GM19324 (cell line): ENCODE results near the gene RAPGEF1.
"Not testable (repeated sequence)": the region's sequence is repeated elsewhere in the genome, so short reads cannot be mapped to it uniquely, and the experiment has no call there.

Source experiments
- ATAC-seq: cut with Tn5 transposase; IDR thresholded peaks from one replicate; pipeline ENCODE4 v1.9.1; 2021; ENCODE audit warnings: mild to moderate bottlenecking, moderate library complexity; ENCODE audit not compliant: unreplicated experiment, low FRiP score

Gene RAPGEF1

GRCh38 chr9:131578021-131578420, 161.9 kb downstream of the RAPGEF1 start:
- no peak for ATAC-seq

GRCh38 chr9:131577005-131578000, 162.6 kb downstream of the RAPGEF1 start:
- no peak for ATAC-seq

GRCh38 chr9:131575946-131576853, 163.7 kb downstream of the RAPGEF1 start:
- no peak for ATAC-seq

DNA sequence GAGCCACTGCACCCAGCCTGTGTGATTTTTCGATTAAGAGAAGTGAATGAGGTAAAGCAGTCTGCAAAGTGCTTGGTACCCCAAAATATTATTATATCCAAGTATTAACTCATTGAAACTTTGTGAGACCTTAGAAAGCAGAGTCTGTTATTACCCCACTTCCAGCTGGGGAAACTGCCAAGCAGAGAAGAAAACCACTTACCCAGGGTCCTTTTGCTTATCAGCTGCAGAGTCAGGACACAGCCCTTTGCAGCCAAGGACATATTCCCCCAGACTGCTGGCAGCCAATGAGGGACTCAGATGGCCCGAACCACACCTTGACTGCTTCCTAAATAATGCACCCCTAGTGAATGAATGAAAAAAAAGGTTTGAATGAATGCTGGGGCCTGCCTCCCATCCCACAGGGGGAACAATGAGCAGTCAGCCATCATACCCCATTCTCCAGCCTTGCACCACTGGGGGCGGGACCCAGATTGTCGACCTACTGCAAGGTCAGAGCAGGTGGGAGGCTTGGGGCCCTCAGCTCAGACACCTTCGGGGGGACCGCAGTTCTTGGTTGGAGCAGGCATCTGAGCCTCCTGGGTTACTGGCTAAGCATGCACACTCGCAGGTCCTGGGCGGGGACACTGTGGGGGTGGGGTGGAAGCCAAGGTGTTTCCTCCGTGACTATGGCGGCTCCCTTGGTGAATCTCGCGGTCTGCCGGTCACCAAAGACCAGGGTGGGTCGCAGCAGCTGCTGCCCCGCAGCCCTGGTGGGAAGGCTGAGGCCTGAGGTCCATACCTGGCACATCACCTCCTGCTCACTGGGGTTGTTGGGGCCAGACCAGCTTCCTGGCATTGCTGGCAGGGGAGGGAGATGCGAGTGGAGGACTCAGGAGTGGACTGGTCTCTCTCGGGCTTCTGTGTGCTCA, 164.9 kb downstream of the RAPGEF1 start:
- ATAC-seq, result no peak

GRCh38 chr9:131567910-131568309, 172.0 kb downstream of the RAPGEF1 start:
- no peak for ATAC-seq

DNA sequence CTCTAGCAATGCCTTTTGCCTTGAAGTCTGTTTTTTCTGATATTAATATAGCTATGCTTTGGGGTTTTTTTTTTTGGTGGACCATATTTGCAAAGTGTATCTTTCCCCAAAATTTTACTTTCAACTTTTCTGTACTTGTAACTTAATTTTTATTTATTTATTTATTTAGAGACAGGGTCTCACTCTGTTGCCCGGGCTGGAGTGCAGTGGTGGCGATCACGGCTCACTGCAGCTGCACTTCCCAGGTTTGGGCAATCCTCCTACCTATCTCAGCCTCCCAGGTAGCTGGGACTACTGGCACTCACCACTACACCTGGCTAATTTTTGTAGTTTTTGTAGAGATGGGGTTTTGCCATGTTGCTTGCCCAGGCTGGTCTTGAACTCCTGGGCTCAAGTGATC, 173.7 kb downstream of the RAPGEF1 start:
- no peak for ATAC-seq

- ATAC-seq, result no peak
Measured at GRCh38 chr9:131565369-131565768, 174.5 kb downstream of the RAPGEF1 start.

DNA sequence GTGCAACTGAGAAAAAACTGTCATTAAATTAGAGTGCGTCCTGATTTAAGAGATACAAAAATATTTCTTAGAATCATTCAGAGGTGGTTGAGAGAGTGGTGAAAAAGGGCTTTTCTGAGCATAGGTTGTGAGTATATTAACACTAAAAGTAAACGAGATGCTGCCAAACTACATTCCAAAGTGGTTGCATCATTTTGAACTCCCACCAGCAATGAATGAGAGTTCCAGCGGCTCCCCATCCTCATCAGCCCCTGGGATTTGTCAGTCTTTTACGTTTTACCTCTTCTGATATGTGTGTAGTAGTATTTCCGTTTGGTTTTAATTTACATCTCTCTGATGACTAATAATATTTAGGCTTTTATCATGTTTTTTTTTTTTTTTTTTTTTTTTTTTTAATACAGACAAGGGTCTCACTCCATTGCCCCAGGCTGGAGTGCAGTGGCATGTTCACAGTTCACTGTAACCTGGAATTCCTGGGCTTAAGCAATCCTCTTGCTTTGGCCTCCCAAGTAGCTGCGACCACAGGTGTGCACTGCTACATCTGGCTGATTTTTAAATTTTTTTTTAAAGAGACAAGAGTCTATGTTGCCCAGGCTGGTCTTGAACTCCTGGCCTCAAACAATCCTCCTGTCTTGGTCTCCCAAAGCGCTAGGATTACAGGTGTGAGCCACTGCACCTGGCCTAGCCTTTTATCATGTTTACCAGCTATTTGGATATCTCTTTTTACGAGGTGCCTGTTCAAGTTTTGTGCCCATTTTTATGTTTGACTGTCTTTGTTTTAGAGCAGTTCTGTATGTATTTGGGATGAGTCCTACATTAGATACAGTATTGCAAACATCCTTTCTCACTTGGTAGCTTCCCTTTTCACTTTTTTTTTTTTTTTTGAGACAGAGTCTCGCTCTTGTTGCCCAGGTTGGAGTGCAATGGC, 177.6 kb downstream of the RAPGEF1 start:
- ATAC-seq, result no peak

- no peak for ATAC-seq
Measured at GRCh38 chr9:131559421-131560000, 180.4 kb downstream of the RAPGEF1 start.

GRCh38 chr9:131557855-131558548, 181.9 kb downstream of the RAPGEF1 start:
- ATAC-seq, result no peak

DNA sequence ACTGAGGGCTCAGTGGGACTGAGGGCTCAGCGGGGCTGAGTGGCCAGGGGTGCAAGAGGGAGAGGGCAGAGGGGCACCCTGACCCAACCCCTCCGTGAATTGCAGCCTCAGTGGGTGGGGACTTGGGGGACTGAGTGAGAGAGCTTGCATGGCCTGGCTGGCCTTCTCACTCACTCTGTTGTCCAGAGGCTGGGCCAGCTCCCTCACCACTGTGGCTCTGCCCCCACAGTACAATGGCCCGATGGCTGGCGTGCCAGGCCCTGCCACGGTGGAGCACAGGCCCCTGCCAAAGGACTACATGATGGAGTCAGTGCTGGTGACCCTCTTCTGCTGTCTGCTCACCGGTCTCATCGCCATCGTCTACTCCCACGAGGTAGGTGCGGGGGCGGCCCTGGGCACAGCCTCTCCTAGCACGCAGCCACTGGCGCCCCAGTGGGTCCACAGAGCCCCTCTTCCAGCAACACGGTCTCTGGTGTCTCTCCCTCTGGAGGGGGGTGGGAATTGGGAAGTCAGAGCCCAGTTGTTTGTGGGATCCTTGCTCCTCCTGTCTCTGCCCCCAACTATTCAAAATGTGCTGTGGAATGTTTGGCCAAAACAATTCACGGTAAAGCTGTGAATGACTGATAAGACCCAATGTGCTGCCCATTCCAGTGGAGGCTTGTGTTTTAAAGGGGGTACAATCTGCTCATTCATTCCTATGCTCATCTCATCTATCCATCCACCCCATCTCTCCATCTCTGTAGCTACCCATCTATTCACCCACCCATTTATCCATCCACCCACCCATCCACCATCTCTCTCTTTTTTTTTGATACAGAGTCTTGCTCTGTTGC, 183.8 kb downstream of the RAPGEF1 start:
- ATAC-seq, result no peak

DNA sequence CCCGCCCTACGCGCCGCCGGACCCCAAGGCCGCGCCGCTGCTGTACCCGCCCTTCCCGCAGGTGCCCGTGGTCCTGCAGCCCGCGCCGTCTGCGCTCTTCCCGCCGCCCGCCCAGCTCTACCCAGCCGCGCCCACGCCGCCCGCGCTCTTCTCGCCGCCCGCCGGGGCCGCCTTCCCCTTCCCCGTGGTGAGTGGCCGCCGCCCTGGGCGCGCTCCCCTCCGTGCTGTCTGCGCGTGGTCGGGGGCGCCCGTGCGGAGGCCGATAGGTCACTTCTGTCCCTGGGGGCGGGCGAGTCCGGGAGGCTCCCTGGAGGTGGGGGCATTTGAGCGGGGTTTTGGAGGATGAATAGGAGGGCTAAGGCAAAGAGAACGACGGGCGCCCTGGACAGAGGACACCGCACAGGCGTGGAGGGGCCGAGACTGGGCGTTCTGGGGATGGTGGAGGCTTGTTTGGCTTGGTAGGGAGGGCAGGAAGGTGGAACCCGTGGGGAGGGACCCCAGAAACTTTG, 185.0 kb downstream of the RAPGEF1 start:
- ATAC-seq, result no peak

DNA sequence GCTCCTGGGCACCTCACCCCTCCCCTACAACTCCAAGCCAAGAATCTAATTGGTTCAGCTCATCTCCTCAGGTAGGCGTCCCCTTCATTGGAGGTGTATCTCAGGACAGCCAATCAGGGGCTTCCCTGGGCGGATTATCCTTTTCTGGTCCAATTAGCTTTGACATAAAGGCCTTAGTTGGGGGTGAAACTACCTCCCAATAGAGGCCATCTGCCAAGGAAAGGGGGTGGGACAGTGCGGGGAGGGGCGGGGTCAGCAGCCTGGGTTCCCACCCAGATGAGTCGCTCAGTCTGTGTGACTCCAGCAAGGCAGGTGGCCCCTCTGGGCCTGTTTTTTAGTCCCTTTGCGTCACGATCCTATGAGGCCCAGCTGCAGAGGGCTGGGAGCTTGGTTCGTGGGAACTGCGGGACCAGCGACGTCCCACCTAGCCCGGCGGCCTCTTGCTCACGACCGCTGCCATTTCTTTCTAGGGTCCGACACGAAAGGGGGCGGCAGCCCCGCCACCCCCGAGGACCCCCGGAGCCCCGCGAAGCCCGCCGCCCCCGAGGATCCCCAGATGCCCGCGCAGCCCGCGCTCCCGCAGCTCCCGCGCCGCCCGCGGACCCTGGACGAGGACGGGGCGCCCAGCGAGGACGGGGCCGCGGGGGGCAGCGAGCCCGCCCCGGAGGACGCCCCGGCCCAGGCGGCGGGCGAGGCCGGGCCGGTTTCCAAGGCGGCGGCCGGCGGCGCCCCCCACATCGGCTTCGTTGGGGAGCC, 185.6 kb downstream of the RAPGEF1 start:
- ATAC-seq, result no peak

- ATAC-seq, result no peak
Measured at GRCh38 chr9:131552030-131552429, 187.8 kb downstream of the RAPGEF1 start.

DNA sequence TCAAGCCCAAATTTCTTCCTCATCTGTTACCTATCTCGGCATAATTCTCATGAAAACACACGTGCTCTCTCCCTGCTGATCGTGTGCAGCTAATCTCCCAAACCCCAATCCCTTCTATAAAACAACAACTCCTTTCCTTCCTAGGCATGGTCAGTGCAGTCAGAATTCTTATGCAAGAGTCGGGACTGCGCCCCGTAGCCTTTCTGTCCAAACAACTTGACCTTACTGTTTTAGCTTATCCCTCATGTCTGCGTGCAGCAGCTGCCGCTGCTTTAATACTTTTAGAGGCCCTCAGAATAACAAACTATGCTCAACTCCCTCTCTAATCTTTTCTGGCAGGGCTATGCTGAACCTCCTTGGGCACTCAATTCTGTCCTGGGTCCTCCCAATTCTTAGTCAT, 189.4 kb downstream of the RAPGEF1 start:
- ATAC-seq, result not testable (repeated sequence)

DNA sequence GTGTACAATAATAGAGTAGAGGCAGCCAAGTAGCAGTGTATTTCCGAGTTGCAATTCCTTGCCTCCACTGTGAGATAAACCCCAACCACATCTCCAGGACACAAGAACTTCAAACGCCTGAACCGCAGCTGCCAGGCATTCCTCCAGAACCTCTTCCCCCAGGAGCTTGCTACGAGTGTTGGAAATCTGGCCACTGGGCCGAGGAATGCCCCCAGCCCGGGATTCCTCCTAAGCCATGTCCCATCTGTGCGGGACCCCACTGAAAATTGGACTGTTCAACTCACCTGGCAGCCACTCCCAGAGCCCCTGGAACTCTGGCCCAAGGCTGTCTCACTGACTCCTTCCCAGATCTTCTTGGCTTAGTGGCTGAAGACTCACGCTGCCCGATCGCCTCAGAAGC, 190.7 kb downstream of the RAPGEF1 start:
- not testable (repeated sequence) for ATAC-seq
